OCI-LY1 (cell line): ENCODE results near the gene ELAVL3.

ENCODE experiments used
- CTCF ChIP-seq: fragments of 200-600 bp; sonication (generic), shearing (Covaris generic); IDR thresholded peaks from 2 replicates; pipeline ENCODE4 v1.5.1; 2017; ENCODE audit warnings: mild to moderate bottlenecking, antibody characterized with exemption, low read length, moderate library complexity, mixed read lengths
- EZH2 ChIP-seq: fragments of 200-600 bp; sonication (generic), shearing (Covaris generic); IDR thresholded peaks from 2 replicates; pipeline ENCODE4 v1.8.0; 2017; ENCODE audit warnings: borderline replicate concordance, mixed run types, mild to moderate bottlenecking, antibody characterized with exemption, low read length, moderate library complexity, mixed read lengths

GRCh38 chr19:11423164-11423790, 57.6 kb downstream of the ELAVL3 start:
- no peak for TF ChIP-seq CTCF
- TF ChIP-seq EZH2: no peak
